ENCODE results near the gene SMPD2.

SMPD2 gene

DNA sequence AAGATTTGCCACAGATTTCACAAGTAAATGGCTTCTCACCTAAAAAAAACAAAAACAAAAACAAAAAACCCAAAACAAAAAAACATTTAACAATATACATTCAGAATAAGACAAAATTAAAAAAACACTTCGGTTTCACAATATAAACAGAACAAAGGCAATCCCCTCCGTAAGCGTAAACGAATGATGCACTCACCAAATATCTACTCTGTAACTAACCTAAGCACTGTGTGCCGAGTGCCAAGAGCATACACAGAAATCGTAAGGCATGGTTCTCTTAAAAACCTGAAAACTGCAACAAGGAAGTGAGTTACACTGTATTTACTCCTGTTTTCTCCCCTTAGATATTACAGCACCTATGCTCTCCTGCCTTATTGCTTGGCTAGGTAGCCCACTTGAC lies 27.2 kb downstream of the SMPD2 start:
- Histone ChIP-seq H3K79me1 (ENCODE audit: low read length) (peaks cover 17% of the 10 kb centered on the region), H3K4ac (ENCODE audit: low read depth, low read length) (no peak overlapping the region), H2BK5ac (ENCODE audit: low read length) (no peak overlapping the region), H2BK15ac (replicated peaks; ENCODE audit: low read depth) (no peak overlapping the region), H3K27ac (ENCODE audit: low read depth, low read length) (no peak overlapping the region), H3K18ac (ENCODE audit: low read length) (no peak overlapping the region), H3K27me3 (ENCODE audit: insufficient read depth, low read length, poor library complexity) (no peaks in the 10 kb centered on the region), H3K4me1 (ENCODE audit: control insufficient read depth, low read depth, low read length) (no peaks in the 10 kb centered on the region), H4K8ac (ENCODE audit: low read depth, low read length) (no peak overlapping the region), H3K9ac (ENCODE audit: low read length) (no peak overlapping the region), H2BK120ac (ENCODE audit: low read depth, low read length) (no peak overlapping the region), H2AK5ac (ENCODE audit: low read length) (no peak overlapping the region), H3K56ac (ENCODE audit: low read length) (no peak overlapping the region), H3K36me3 (ENCODE audit: control insufficient read depth, insufficient read depth, low read length) (peaks cover 25% of the 10 kb centered on the region), H3K4me3 (ENCODE audit: low read length) (no peak overlapping the region), H3K4me2 (ENCODE audit: low read length) (no peak overlapping the region), H4K5ac (ENCODE audit: low read length) (no peak overlapping the region), H3K79me2 (ENCODE audit: control insufficient read depth, insufficient read depth, low read length) (no peaks in the 10 kb centered on the region), H3K23ac (ENCODE audit: low read length) (no peak overlapping the region)
- DNase-seq: no peak
- 100% methylated on average over 1 of the region's 6 CpGs for WGBS (ENCODE audit: extremely low coverage, insufficient coverage, low lambda C conversion rate)

DNA sequence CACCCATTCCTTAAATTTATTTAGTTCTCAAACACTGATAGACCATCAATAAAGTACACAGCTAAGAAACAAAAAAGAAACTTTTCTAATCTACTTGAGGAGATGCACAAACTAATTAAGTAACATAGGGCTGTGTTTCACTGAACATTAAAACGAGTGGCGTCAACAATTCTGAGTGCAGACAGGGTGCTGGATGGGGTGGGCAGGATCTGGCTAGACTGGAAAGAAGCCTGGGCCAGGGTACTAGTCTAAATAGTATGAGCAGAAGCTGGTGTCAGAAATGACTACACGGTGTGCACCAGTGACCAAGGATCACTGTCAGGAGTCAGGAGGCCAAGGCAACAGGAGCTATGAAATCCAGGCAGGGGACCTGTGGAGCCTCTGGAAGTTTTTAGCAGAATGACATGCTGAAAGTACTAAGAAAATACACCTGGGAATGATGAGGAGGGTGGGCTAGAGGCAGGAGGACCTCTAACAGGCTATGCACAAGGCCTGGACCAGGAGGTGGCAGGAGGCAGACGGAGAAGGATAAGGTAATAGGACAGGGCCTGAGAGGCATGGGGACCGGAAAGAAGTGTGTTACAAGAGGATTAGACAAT lies 29.2 kb downstream of the SMPD2 start:
- Histone ChIP-seq H2BK15ac (replicated peaks; ENCODE audit: low read depth) (no peak overlapping the region), H3K4me2 (ENCODE audit: low read length) (no peak overlapping the region), H3K18ac (ENCODE audit: low read length) (no peak overlapping the region), H3K9ac (ENCODE audit: low read length) (no peak overlapping the region), H3K4me1 (ENCODE audit: control insufficient read depth, low read depth, low read length) (no peaks in the 10 kb centered on the region), H3K79me1 (ENCODE audit: low read length) (peaks cover 22% of the 10 kb centered on the region), H3K79me2 (ENCODE audit: control insufficient read depth, insufficient read depth, low read length) (no peaks in the 10 kb centered on the region), H3K36me3 (ENCODE audit: control insufficient read depth, insufficient read depth, low read length) (peaks cover 32% of the 10 kb centered on the region), H3K4me3 (ENCODE audit: low read length) (no peak overlapping the region), H3K27ac (ENCODE audit: low read depth, low read length) (no peak overlapping the region), H2AK5ac (ENCODE audit: low read length) (no peak overlapping the region), H4K8ac (ENCODE audit: low read depth, low read length) (no peak overlapping the region), H2BK120ac (ENCODE audit: low read depth, low read length) (no peak overlapping the region), H3K23ac (ENCODE audit: low read length) (no peak overlapping the region), H2BK5ac (ENCODE audit: low read length) (no peak overlapping the region), H3K56ac (ENCODE audit: low read length) (no peak overlapping the region), H4K5ac (ENCODE audit: low read length) (no peak overlapping the region), H3K27me3 (ENCODE audit: insufficient read depth, low read length, poor library complexity) (no peaks in the 10 kb centered on the region), H3K4ac (ENCODE audit: low read depth, low read length) (no peak overlapping the region)
- DNase-seq: no peak
- no CpG with 5 or more reads among the region's 5 CpGs for WGBS (ENCODE audit: extremely low coverage, insufficient coverage, low lambda C conversion rate)

DNA sequence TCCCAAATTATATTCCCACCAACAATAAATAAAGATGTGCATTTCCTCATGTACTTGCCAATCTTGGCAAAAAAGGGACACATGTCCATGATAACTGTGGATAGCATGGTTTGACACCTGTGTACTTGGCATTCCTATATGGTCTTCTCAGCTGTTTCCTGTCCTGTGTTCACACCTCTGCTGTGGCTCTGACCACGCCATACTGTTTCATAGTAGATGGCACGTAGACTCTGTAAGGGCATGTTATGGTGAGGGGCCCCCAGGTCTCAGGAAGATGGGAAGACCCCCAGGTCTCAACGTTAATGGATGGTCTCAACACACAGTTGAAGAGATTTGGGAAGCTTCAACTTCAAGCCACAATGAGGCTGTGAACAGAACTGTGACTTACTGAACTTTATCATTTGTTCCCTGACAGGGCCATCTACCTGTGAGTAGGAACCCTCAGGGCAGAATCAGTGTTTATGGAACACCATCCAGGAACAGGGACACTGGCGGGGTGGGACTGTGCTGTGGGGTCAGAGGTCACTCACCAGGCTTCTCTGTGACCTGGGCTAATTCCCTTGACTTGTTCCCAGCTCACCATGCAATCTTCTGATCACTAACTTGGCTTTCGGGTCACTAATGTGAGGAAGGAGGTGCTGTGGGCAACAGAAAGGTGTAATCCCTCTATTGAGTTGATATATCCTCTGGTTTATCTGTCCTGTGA lies 30.7 kb downstream of the SMPD2 start:
- Histone ChIP-seq H2BK120ac (ENCODE audit: low read depth, low read length) (no peak overlapping the region), H3K27me3 (ENCODE audit: insufficient read depth, low read length, poor library complexity) (no peaks in the 10 kb centered on the region), H3K56ac (ENCODE audit: low read length) (no peak overlapping the region), H2AK5ac (ENCODE audit: low read length) (no peak overlapping the region), H3K4me2 (ENCODE audit: low read length) (no peak overlapping the region), H3K18ac (ENCODE audit: low read length) (no peak overlapping the region), H3K4me1 (ENCODE audit: control insufficient read depth, low read depth, low read length) (no peaks in the 10 kb centered on the region), H3K9ac (ENCODE audit: low read length) (no peak overlapping the region), H3K36me3 (ENCODE audit: control insufficient read depth, insufficient read depth, low read length) (peaks cover 28% of the 10 kb centered on the region), H4K5ac (ENCODE audit: low read length) (no peak overlapping the region), H2BK5ac (ENCODE audit: low read length) (no peak overlapping the region), H4K8ac (ENCODE audit: low read depth, low read length) (no peak overlapping the region), H3K79me2 (ENCODE audit: control insufficient read depth, insufficient read depth, low read length) (no peaks in the 10 kb centered on the region), H3K79me1 (ENCODE audit: low read length) (peaks cover 22% of the 10 kb centered on the region), H3K27ac (ENCODE audit: low read depth, low read length) (no peak overlapping the region), H3K4me3 (ENCODE audit: low read length) (no peak overlapping the region), H2BK15ac (replicated peaks; ENCODE audit: low read depth) (no peak overlapping the region), H3K23ac (ENCODE audit: low read length) (no peak overlapping the region), H3K4ac (ENCODE audit: low read depth, low read length) (no peak overlapping the region)
- DNase-seq: no peak
- no CpG with 5 or more reads among the region's 5 CpGs for WGBS (ENCODE audit: extremely low coverage, insufficient coverage, low lambda C conversion rate)

DNA sequence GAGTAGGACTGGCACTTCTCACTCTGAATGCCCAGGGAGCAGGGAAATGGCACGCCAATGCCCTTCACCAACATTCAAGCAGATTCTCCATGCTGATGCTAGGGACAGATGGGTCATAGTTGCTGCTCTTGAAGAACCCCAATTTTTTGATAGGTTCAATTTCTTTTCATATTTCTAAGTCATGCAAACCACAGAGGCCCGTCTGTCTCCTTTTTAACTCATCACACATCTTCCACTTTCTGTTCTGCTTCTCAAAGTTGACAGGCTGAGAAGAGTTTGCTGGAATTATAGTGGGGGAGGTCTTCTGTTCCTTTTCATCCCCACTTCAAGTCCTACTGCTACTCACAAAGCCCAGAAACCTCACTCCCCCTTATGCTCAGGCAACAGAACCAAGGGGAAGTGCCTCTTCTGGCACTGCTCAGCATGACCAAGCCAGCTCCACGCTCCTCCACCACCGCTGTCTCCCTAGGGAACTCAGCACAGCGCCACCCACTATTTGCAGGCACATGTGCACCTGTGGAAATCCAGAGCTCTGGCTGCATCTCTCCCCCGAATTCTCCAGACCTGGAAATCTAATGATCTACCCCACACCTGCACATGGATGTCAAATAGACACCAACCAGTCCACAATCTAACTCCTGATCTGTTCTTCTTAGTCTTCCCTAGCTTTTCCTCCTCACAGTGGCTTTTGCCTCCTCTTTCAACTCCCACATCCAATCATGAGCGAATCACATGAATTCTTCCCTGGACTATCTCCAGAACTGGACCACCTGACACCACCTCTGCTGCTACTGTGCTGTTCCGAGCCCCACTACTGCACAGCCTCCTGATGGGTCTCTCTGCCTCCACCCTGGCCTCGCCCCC lies 31.8 kb downstream of the SMPD2 start:
- WGBS (ENCODE audit: extremely low coverage, insufficient coverage, low lambda C conversion rate): no CpG with 5 or more reads among the region's 9 CpGs
- no peak overlapping the region for H3K56ac ChIP-seq (ENCODE audit: low read length)
- no peak overlapping the region for H2BK5ac ChIP-seq (ENCODE audit: low read length)
- no peak overlapping the region for H2AK5ac ChIP-seq (ENCODE audit: low read length)
- H2BK120ac ChIP-seq (ENCODE audit: low read depth, low read length): no peak overlapping the region
- peaks cover 7% of the 10 kb centered on the region for H3K79me2 ChIP-seq (ENCODE audit: control insufficient read depth, insufficient read depth, low read length)
- no peak overlapping the region for H4K8ac ChIP-seq (ENCODE audit: low read depth, low read length)
- peaks cover 27% of the 10 kb centered on the region for H3K36me3 ChIP-seq (ENCODE audit: control insufficient read depth, insufficient read depth, low read length)
- H3K23ac ChIP-seq (ENCODE audit: low read length): no peak overlapping the region
- no peak overlapping the region for H3K27ac ChIP-seq (ENCODE audit: low read depth, low read length)
- H3K4ac ChIP-seq (ENCODE audit: low read depth, low read length): no peak overlapping the region
- H2BK15ac ChIP-seq (replicated peaks; ENCODE audit: low read depth): no peak overlapping the region
- no peak overlapping the region for H3K9ac ChIP-seq (ENCODE audit: low read length)
- H3K79me1 ChIP-seq (ENCODE audit: low read length): peaks cover 27% of the 10 kb centered on the region
- H3K27me3 ChIP-seq (ENCODE audit: insufficient read depth, low read length, poor library complexity): no peaks in the 10 kb centered on the region
- DNase-seq: no peak
- no peak overlapping the region for H4K5ac ChIP-seq (ENCODE audit: low read length)
- H3K4me1 ChIP-seq (ENCODE audit: control insufficient read depth, low read depth, low read length): no peaks in the 10 kb centered on the region
- no peak overlapping the region for H3K18ac ChIP-seq (ENCODE audit: low read length)
- no peak overlapping the region for H3K4me2 ChIP-seq (ENCODE audit: low read length)
- no peak overlapping the region for H3K4me3 ChIP-seq (ENCODE audit: low read length)

DNA sequence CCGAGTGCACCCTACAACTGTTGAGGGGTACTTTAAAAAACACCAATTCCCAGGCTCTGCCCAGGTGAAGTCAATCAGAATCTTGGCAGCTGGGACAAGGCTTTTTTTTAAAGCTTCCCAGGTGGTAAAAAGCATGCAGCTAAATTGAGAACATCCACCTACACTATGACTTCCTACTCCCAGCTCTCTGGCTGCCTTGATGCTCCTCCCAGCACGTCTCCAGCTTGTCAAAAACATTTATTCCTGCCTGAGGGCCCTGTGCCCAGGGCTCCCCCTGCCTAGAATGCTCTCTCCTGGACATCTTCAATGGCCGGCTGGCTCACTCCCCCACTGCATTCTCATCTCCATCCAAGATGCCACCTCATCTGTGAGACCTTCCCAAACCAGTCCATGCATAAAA lies 32.6 kb downstream of the SMPD2 start:
- no peak overlapping the region for H4K5ac ChIP-seq (ENCODE audit: low read length)
- no peak overlapping the region for H2BK15ac ChIP-seq (replicated peaks; ENCODE audit: low read depth)
- no peak overlapping the region for H3K9ac ChIP-seq (ENCODE audit: low read length)
- peaks cover 30% of the 10 kb centered on the region for H3K79me1 ChIP-seq (ENCODE audit: low read length)
- H3K27me3 ChIP-seq (ENCODE audit: insufficient read depth, low read length, poor library complexity): no peaks in the 10 kb centered on the region
- H3K79me2 ChIP-seq (ENCODE audit: control insufficient read depth, insufficient read depth, low read length): peaks cover 14% of the 10 kb centered on the region
- no peak overlapping the region for H3K18ac ChIP-seq (ENCODE audit: low read length)
- H2BK5ac ChIP-seq (ENCODE audit: low read length): no peak overlapping the region
- H4K8ac ChIP-seq (ENCODE audit: low read depth, low read length): no peak overlapping the region
- no peak overlapping the region for H3K27ac ChIP-seq (ENCODE audit: low read depth, low read length)
- WGBS (ENCODE audit: extremely low coverage, insufficient coverage, low lambda C conversion rate): no CpG with 5 or more reads among the region's 3 CpGs
- H3K4me3 ChIP-seq (ENCODE audit: low read length): no peak overlapping the region
- no peak for DNase-seq
- no peak overlapping the region for H2BK120ac ChIP-seq (ENCODE audit: low read depth, low read length)
- no peak overlapping the region for H2AK5ac ChIP-seq (ENCODE audit: low read length)
- peaks cover 2% of the 10 kb centered on the region for H3K4me1 ChIP-seq (ENCODE audit: control insufficient read depth, low read depth, low read length)
- no peak overlapping the region for H3K4ac ChIP-seq (ENCODE audit: low read depth, low read length)
- H3K4me2 ChIP-seq (ENCODE audit: low read length): no peak overlapping the region
- H3K23ac ChIP-seq (ENCODE audit: low read length): no peak overlapping the region
- no peak overlapping the region for H3K56ac ChIP-seq (ENCODE audit: low read length)
- H3K36me3 ChIP-seq (ENCODE audit: control insufficient read depth, insufficient read depth, low read length): peaks cover 27% of the 10 kb centered on the region
